ENCODE measurements around the gene TBC1D9B.

Gene TBC1D9B

DNA sequence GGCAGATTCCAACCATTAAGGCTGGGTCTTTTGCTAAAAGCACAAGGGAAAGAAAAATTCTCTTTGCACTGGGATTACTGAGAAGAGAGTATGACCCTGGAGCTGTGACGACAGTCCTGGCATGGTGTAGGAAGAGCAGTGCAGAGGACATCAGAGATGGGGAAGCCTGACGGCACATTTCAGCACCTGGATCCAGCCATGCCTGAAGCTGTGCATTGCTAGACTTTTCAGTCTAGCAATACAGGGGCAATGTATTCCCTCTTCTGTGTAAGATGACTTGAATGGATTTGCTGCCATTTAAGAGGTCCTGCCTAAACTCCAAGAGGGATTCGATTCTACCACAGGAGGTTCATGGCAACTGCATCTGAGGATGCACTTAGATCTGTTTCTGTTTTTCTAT lies 36.7 kb downstream of the TBC1D9B start:
- no peak for DNase-seq (ENCODE audit: low read depth in 2 of 3, low spot score in 2 of 3)

GRCh38 chr5:179870403-179870903 lies 37.2 kb downstream of the TBC1D9B start:
- no peak for DNase-seq (ENCODE audit: low read depth in 2 of 3, low spot score in 2 of 3)

DNA sequence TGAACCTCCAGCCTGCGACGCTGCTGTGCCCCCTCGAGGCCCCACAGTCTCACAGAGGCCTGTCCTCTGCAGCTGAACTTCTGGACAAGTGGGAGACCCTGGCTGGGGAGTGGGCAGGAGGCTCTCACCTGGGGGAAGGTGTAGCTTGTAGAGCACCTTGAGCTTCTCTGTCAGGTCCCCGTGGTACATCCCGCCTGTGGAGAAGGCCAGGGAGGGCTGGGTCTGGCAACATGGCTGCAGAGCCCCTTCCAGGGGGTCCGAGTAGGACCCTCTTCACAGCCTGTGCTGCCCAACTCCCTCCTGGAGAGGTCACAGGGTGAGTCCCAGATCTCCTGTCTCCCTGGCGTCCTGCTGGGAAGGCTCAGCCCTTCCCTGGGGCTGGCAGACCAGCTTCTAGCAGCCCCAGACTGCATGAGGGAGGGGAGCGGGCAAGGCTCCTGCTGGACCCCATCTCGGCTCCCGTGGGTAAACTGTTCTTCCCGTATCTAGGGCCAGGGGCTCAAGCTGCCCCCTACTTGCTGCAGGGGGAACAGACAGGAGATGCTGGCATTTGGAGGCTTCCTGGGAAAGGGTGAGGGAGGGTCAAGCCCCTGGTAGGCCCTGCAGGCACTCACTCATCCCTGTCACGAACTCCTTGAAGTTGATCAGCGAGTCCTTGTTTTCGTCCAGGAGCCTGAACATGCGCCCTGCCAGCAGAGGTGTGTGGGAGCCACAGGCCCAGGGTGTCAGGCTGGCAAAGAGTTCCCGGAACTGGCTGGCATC lies 37.9 kb downstream of the TBC1D9B start:
- no peak for DNase-seq (ENCODE audit: low read depth in 2 of 3, low spot score in 2 of 3)

GRCh38 chr5:179869101-179869500 lies 38.6 kb downstream of the TBC1D9B start:
- no peak for DNase-seq (ENCODE audit: low read depth in 2 of 3, low spot score in 2 of 3)

GRCh38 chr5:179868541-179868940 lies 39.2 kb downstream of the TBC1D9B start:
- DNase-seq (ENCODE audit: low read depth in 2 of 3, low spot score in 2 of 3) = no peak

DNA sequence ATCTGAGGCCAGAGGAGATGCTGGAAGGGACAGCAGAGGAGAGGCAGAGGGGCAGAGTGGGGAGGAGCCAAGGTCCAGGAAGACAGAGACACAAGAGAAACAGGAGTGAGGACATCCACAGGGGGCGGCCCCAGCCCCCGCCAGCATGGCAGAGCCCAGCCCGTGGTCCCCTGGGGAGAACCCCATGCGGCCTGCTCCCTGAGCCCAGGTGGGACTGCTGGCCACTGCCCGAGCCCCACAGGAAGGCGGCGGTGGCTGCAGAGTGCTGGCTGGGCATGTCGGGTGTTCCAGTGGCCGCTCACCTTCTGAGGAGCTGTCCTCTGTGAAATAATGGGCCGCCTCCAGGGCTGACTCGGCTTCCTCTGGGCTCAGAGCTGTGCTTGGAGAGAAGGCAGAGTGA lies 40.2 kb downstream of the TBC1D9B start:
- no peak for DNase-seq (ENCODE audit: low read depth in 2 of 3, low spot score in 2 of 3)

DNA sequence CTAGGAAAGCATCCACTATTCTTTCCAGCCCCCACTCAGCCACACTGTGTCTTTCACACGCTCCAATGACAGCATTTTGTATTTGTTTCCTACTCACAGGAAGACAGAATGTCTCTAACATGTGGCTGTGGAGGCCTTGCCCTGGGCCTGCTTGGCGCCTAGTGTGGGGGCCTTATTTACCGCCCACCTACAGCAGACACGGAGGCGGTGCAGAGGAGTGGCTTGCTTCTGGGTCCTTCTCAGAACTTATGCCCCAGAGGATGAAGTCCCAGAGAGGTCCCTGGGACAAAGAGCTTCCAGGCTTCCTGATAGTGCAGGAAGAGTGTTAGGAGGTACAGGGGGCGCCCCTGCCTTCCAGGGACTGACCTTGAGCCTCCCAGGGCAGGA lies 40.6 kb downstream of the TBC1D9B start:
- no peak for DNase-seq (ENCODE audit: low read depth in 2 of 3, low spot score in 2 of 3)

DNA sequence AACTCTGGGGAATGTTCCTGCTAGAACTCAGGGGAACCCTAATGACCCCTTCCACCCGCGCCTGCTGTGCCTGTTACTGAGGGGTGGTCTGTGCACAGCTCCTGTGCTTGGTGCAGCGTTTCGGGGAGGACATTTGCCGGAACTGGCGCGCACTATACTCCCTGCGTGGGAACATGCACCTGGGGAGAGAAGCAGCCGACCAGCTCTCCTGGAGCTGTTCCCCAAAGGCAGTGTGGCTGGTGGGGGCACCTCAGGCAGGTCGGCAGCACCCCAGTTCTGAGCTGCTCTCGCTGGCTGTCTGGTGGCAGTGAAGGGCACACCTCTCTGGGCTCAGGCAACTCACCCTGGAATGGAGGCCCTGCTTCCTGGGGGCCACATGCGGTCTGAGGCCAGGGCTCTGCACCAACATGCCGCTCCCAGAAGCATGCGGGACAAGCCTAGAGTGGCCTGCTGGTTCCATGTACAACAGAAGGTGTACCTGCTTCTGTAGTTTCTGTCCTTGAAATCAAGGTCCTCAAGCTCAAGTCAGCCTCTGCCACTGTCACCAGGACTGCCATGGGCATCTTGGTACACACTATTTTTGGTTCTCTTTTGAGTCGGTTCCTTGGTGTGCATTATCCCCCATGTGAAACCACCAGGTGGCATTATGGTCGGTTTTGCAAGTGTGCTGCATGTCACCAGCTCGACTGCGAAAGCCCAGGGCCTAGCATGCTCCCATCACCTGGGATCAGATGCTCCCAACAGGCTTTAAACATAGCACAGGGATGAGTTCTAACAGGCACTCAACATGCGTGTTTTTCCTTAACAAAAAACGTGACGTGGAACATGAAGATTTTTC lies 41.2 kb downstream of the TBC1D9B start:
- DNase-seq (ENCODE audit: low read depth in 2 of 3, low spot score in 2 of 3) = no peak

DNA sequence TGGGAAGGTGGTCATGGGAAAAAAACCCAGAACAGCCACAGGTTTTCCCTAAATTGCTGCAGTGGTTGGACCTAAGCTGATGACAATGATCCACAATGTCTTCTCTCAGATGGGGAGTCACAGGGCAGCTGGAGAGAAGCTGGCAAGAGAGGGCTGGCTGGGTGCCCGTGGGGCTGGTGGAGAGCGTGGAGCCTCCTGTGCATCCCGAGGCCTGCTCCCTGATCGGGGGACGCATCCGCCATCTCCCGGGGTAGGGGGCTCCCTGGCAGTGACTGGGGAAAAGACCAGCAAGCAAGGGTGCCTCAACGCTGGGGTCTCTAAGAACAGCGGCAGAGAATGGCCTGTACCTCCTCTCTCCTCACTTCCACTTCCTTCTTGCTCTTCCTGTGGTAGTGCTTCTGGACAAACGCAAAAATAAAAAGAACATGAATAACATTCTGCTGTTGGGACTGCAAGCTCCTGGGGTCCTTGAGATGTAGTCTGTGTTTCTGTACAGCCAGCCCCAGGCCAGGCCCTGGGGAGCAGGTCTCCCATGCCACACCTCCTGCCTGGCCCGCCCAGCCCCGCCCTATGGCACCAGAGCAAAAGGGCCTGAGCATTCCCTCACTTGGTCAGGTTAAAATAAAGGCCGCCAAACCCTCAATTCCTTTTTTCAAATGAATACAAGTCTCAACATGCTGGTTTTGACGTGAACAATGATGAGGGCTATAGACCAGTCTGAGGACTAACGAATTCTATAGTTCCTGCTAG lies 42.0 kb downstream of the TBC1D9B start:
- no peak for DNase-seq (ENCODE audit: low read depth in 2 of 3, low spot score in 2 of 3)

- no peak for DNase-seq (ENCODE audit: low read depth in 2 of 3, low spot score in 2 of 3)
Measured at GRCh38 chr5:179864686-179865085, 43.0 kb downstream of the TBC1D9B start.

DNA sequence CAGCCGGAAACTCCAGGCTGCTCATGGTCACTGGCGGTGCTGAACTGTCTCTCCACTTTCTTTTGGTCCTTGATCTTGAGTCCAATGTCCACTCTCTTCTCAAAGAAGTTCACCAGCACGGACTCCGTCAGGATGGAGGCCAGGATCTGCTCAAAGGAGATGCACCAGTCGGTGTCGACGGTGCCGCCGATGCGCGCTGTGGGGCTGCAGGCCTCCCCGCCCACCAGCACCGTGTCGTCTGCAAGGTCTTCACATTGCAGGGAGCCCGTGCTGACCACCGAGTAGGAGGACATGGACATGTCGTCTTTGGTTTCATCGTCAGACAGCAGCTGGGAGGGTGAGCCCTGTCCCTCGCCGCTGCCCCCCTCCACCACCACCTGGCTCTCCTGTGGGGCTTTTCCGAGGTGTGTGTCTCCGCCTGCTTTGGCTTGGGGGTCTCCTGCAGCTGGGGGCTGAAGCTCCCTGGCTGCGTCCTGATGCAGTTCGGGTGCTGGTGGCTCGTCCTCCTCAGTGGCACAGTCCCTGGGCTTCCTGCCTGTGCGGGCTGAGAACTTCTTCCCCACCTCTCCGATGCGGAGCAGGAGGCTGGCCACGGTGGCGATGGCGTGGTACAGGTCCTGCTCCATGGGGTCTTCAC lies 44.1 kb downstream of the TBC1D9B start:
- no peak for DNase-seq (ENCODE audit: low read depth in 2 of 3, low spot score in 2 of 3)

GRCh38 chr5:179862891-179863290 lies 44.8 kb downstream of the TBC1D9B start:
- DNase-seq (ENCODE audit: low read depth in 2 of 3, low spot score in 2 of 3) = no peak

- no peak for DNase-seq (ENCODE audit: low read depth in 2 of 3, low spot score in 2 of 3)
Measured at GRCh38 chr5:179862296-179862695, 45.4 kb downstream of the TBC1D9B start.

DNA sequence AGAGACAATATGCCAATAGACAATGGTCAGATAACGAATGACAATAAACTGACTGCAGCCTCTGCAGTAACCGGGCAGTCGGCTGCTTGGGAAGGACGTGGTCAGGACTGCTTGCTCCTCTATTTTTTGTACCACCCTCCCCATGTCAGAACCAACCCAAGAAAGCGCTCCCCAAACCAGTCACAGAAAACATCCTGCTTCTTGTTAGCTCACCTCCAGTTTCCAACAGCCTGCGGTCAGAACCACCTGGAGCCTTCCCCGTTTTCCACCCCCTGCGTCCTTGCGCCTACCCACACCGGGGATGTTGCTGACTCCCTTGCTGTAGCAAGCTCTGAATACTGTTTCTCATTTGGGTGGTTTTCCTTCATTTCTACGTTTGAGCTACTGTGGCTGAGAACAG lies 47.4 kb downstream of the TBC1D9B start:
- DNase-seq (ENCODE audit: low read depth in 2 of 3, low spot score in 2 of 3) = no peak

DNA sequence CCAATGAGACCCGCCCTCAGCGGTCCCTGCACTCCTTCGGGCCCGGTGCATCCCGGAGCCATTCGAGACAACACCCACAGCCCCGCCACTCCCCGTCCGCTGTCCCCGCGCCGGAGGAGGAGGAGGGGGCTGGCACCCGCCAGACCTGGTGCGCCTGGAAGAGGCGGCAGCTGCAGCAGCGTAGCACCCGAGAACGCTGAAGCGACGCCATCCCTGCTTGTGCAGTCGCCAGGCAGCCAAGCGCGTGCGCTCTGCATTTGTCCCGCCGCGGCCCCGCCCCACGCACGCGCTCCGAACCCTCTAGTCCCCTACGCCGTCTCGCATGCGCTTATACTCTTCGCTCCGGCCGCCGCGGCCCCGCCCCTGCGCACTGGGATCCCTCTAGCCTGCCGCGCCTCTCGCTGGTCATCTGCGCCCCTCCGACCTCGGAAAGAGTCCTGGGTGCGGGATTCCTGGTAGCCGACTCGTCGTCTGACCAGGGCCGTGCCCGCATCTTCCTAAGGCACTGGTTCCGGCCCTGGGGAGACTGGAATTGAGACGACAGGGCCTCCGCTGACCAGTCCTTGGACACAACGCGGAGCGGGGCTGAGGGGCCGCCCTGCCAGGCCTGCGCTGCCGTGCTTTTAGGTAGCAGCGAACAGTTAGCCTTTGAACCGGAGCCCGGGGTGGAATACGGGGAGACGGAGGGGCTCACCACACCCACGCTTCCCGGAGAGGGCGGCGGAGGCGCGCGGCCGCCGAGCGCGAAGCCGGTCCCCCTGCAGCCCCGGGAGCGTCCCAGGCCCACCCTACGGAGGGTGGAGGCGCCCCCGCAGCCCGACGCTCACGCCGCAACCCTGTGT lies 48.9 kb downstream of the TBC1D9B start, which contains the start of gene MRNIP:
Gene MRNIP (minus strand): TSS at position 232 of the 842 bp plus-strand sequence. CDS start 21 bp downstream, at position 211.
- DNase-seq (ENCODE audit: low read depth in 2 of 3, low spot score in 2 of 3) = peak; percentile 64 to 83 (median 72)

GRCh38 chr5:179858241-179858585 lies 49.5 kb downstream of the TBC1D9B start:
- no peak for DNase-seq (ENCODE audit: low read depth in 2 of 3, low spot score in 2 of 3)

DNA sequence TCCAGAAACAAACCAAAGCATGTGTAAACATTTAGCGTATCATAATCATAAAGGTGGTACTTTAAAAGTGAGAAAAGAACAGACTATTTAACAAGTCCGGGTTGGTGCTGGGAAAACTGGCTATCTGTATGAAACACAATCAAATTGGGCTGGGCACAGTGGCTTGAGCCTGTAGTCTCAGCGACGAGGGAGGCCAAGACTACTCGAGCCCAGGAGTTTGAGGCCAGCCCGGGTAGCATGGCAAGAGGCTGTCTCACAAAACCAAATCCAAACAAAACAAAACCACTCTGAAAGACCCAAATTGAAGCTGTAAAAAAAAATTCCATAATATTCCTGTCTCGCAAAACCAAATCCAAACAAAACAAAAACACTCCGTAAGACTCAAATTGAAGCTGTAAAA lies 53.3 kb downstream of the TBC1D9B start:
- no peak for DNase-seq (ENCODE audit: low read depth in 2 of 3, low spot score in 2 of 3)

DNA sequence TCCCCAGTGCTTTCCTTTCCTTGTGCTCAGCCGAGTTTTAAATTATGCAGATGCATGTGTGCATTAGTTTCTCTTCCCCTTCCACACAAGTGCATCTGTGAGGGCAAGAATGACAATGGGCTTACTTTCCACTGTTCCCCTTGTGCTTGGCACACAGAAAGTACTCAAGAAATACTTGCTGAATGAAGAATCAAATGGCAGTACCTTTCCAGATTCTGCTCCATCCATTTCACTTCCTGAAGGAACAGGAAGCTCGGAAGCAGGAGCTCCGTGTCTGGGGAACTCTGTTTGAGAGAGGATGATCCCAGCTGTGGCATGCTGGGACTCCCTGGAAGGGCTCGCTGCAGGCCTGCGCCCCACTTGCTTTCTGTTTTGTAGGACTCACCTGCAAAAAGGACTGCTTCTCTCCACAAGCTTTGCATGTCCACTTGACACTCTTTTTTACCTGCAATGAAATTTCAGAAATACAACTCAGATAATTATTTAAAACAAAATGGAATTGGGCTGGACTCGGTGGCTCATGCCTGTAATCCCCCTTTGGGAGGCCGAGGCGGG lies 54.6 kb downstream of the TBC1D9B start:
- DNase-seq (ENCODE audit: low read depth in 2 of 3, low spot score in 2 of 3) = no peak

DNA sequence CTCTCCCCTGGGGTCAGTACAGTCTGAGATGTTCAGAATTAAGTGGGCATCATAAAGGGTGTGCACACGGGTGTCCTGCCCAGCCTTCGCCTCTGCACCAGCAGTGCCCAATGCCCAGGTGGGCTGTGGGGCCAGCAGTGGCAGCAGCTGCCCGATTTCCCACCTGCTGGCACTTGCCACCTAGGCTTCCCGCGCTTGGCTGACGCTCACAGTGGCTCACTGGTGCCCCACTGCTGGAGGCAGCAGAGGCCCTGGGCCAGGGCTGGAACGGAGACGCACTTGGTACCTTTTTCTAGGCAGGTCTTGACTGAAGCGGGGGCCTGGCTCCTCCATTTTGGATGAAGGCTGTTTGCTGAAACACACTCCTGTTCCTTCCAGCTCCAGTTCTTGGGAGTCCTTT lies 66.1 kb downstream of the TBC1D9B start:
- DNase-seq (ENCODE audit: low read depth in 2 of 3, low spot score in 2 of 3) = no peak

GRCh38 chr5:179840766-179841165 lies 66.9 kb downstream of the TBC1D9B start:
- DNase-seq (ENCODE audit: low read depth in 2 of 3, low spot score in 2 of 3) = no peak

Measured in activated CD8-positive, alpha-beta memory T cell treated with anti-CD3 and anti-CD28 coated beads for 48 hours (primary cell).